WERI-Rb-1 (cell line): ENCODE data around the gene ZPLD1.

Source experiments
- DNase-seq: peaks from one replicate; pipeline ENCODE4 v3.0.0-alpha.2; 2020
- H3K27ac ChIP-seq: fragments of 250-450 bp; sonication (Bioruptor Pico); 2 replicates; pipeline ENCODE4 v1.5.1; 2020; ENCODE audit warnings: mild to moderate bottlenecking, moderate library complexity
- H3K27me3 ChIP-seq: fragments of 250-450 bp; sonication (Bioruptor Pico); 2 replicates; pipeline ENCODE4 v1.5.1; 2021; ENCODE audit warnings: mild to moderate bottlenecking, low read depth, moderate library complexity; ENCODE audit not compliant: insufficient read depth, severe bottlenecking
- H3K36me3 ChIP-seq: fragments of 250-450 bp; sonication (Bioruptor Pico); 2 replicates; pipeline ENCODE4 v1.5.1; 2020; ENCODE audit warnings: mild to moderate bottlenecking, moderate library complexity
- H3K4me3 ChIP-seq: 2 replicates; pipeline ENCODE4 v1.5.1; 2011; ENCODE audit warnings: low read depth, mild to moderate bottlenecking, control low read depth, low read length
- H3K9me3 ChIP-seq: fragments of 250-450 bp; sonication (Bioruptor Pico); 2 replicates; pipeline ENCODE4 v1.5.1; 2021; ENCODE audit warnings: mild to moderate bottlenecking, moderate library complexity; ENCODE audit not compliant: severe bottlenecking
- TF ChIP-seq, protein P1 (sequence below): IDR thresholded peaks from 2 replicates; pipeline ENCODE4 v1.5.1; 2011; ENCODE audit warnings: low read depth, mild to moderate bottlenecking, control low read depth, inconsistent platforms, low read length

ZPLD1 gene

DNA sequence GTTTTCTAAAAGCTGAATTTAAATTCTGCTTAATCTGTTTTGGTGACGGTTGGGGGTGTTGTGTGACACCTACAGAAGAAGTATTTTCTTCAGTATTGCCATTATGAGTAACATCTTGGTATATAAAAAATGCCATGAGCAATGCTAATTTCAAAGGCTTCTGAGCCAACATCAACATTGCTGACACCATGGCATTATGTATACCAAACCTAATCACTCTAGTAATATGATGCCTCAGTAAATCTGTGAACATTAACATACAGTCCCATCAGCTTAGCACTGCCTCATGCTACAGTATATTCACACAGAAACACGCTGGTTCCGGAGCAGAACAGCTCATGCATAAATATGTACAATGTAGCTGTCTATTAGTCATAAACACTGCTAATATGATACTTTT lies 75.8 kb downstream of the ZPLD1 start:
- H3K4me3 ChIP-seq = no peak overlapping the region
- no peaks in the 10 kb centered on the region for H3K9me3 ChIP-seq
- H3K27me3 ChIP-seq = no peaks in the 10 kb centered on the region
- no peak for DNase-seq
- H3K27ac ChIP-seq = no peak overlapping the region
- H3K36me3 ChIP-seq = no peaks in the 10 kb centered on the region
- TF ChIP-seq, protein P1, sequence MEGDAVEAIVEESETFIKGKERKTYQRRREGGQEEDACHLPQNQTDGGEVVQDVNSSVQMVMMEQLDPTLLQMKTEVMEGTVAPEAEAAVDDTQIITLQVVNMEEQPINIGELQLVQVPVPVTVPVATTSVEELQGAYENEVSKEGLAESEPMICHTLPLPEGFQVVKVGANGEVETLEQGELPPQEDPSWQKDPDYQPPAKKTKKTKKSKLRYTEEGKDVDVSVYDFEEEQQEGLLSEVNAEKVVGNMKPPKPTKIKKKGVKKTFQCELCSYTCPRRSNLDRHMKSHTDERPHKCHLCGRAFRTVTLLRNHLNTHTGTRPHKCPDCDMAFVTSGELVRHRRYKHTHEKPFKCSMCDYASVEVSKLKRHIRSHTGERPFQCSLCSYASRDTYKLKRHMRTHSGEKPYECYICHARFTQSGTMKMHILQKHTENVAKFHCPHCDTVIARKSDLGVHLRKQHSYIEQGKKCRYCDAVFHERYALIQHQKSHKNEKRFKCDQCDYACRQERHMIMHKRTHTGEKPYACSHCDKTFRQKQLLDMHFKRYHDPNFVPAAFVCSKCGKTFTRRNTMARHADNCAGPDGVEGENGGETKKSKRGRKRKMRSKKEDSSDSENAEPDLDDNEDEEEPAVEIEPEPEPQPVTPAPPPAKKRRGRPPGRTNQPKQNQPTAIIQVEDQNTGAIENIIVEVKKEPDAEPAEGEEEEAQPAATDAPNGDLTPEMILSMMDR = no peak

DNA sequence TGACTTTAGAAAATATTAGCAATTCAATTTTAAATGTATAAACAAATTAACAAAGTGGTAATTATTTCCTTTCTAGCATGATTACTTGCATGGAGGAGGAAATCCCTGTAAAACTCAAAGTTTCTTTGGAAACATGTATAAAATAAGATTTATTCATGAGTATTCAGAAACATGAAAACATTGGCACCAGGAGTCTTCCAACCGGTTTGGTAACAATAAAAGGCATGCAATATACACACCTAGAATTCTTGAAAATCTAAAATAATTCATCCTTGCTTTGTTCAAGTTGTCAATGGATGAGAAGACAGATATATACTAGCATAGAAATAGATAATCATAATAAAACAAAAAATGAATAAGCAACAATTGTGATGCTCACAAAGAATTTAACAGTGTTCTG lies 76.4 kb downstream of the ZPLD1 start:
- Histone ChIP-seq H3K27me3 (no peaks in the 10 kb centered on the region), H3K36me3 (no peaks in the 10 kb centered on the region), H3K4me3 (no peak overlapping the region), H3K27ac (no peak overlapping the region), H3K9me3 (no peaks in the 10 kb centered on the region)
- DNase-seq = no peak
- TF ChIP-seq, protein P1 = no peak

DNA sequence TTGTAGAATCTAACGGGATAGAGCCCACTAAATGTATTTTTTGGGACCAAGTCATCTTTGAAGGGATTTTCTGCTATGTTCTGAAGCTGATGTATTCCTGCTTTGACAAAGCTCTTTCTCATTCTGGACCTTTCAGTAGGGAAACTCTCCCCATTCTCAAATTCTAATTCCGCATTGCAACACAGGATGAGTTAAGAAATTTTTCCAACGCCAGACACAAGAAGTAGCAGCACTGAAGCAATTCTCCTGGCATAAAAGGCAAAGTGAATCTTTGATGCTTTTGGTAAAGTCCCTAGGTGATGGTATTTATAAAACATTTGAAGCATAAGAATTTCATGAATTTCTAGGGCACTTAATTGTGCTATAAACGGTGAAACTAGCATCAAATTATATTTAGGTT lies 76.8 kb downstream of the ZPLD1 start:
- TF ChIP-seq, protein P1 = no peak
- Histone ChIP-seq H3K4me3 (no peak overlapping the region), H3K27ac (no peak overlapping the region), H3K9me3 (no peaks in the 10 kb centered on the region), H3K27me3 (no peaks in the 10 kb centered on the region), H3K36me3 (no peaks in the 10 kb centered on the region)
- no peak for DNase-seq

DNA sequence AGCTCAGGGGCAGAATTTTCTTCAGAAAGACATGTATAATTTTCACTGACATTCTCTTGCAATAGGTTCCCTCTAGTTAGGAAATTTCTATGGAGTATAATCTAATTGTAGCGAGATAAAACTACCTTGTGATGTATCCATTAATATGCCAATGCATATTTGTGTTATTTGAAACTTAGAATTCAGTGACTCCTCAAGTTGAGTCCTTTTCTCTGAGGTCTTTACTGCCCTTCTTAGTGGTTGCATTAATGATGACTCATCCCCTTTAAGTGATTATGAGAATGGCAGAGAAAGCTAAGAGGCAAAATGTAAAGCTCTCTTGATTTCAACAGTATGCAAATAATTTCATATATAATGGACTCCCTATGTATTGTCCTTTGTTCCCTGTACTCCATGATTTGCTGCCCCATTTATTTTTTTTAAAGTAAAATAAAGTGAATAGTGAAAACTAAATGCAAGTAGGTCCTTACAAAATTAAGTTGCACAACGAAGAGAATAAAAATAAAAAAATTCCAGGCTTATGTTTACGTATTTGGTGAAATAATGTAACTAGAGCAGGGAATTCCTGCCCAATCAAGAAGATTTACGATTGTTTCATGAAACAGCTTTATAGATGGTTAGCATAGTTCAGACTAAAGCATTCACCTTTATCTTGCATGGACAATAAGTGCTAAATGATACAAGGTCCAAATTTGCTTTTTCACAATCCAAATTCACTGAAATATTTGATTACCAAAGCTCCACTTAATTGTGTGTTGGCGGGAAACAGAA lies 78.1 kb downstream of the ZPLD1 start:
- no peak for DNase-seq

DNA sequence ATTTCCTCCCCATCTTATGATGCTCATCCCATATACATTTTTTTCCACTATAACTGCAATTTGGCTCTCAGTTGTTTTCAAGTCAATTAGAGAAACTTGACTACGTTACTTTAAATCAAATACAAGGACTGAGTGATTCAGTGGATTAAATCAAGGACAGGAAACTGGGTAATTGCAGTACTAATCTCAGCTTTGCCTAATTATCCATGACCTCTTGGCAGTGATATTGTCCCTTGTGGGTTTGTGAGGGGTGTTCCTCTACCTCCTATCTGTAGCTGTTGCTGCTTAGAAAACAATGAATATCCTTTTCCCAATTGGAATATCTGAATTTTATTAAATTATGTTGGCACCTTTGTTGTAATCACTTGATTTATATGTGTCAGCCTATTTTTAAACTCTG lies 79.4 kb downstream of the ZPLD1 start:
- Histone ChIP-seq H3K9me3 (no peaks in the 10 kb centered on the region), H3K27me3 (no peaks in the 10 kb centered on the region), H3K36me3 (no peaks in the 10 kb centered on the region), H3K27ac (no peak overlapping the region), H3K4me3 (no peak overlapping the region)
- TF ChIP-seq, protein P1 = no peak
- DNase-seq = no peak

More for the DNA sequence above, 78.1 kb downstream of the ZPLD1 start:
- Histone ChIP-seq H3K4me3 (no peak overlapping the region), H3K27me3 (no peaks in the 10 kb centered on the region), H3K9me3 (no peaks in the 10 kb centered on the region), H3K36me3 (no peaks in the 10 kb centered on the region), H3K27ac (no peak overlapping the region)
- TF ChIP-seq, protein P1 = no peak

DNA sequence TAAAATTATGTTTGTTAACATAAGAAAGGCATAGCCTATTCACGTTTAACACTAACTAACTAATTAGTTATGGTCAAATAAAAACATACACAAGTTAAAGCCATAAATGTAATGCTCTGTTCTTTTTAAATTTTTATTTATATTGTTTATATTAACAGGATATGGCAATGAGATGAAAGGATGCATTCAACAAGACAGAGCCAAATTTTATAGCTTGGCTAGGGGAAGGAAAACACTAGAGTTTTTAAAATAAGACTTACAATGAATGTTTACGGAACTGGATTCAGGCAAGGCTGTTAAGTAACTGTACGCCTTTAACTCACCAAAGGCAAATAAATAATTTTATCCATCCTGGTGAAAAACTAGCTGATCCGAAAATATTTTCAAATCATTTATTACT lies 86.4 kb downstream of the ZPLD1 start:
- H3K27me3 ChIP-seq = no peaks in the 10 kb centered on the region
- H3K27ac ChIP-seq = no peak overlapping the region
- DNase-seq = no peak
- no peak overlapping the region for H3K4me3 ChIP-seq
- H3K36me3 ChIP-seq = no peaks in the 10 kb centered on the region
- TF ChIP-seq, protein P1 = no peak
- no peaks in the 10 kb centered on the region for H3K9me3 ChIP-seq
